NCI-H524 (cell line): ENCODE measurements around the gene SP8.
A peak's percentile ranks its signal among the peaks of the same experiment; 100 is the strongest.

Source experiments
- DNase-seq, 2 experiments: peaks; one replicate each; lab custom pipeline; 2025; lab: John Stamatoyannopoulos, UW

Gene SP8

GRCh38 chr7:20754001-20754400 is 32.7 kb downstream of the SP8 start:
- DNase-seq = no peak

- no peak for DNase-seq
Observed at GRCh38 chr7:20749906-20750305, 36.8 kb downstream of the SP8 start.

- no peak for DNase-seq
Observed at GRCh38 chr7:20748853-20749252, 37.8 kb downstream of the SP8 start.

- DNase-seq = no peak
Observed at GRCh38 chr7:20747001-20747400, 39.7 kb downstream of the SP8 start.

GRCh38 chr7:20745702-20746101 is 41.0 kb downstream of the SP8 start:
- DNase-seq = no peak

DNA sequence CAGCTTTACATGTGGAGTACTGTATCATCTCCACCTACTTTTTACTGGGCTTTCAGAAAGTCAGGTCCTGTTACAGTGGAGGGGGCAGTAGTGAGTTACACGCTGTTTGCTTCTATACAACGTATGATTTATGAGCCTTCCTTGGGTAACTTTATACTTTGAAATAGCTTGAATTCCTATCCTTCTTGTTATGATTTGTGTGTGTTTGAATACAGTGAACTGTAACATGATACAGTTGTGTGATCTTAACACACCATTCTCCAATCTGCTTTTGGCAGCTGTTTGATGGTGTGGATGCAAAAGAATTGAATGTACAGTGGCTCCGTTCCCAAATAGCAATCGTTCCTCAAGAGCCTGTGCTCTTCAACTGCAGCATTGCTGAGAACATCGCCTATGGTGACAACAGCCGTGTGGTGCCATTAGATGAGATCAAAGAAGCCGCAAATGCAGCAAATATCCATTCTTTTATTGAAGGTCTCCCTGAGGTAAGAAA is 41.7 kb downstream of the SP8 start:
- peak in 1 of 2 experiments; percentile 65 for DNase-seq

- no peak for DNase-seq
Observed at GRCh38 chr7:20742913-20743312, 43.8 kb downstream of the SP8 start.

- no peak for DNase-seq
Observed at GRCh38 chr7:20741801-20742200, 44.9 kb downstream of the SP8 start.

- DNase-seq = no peak
Observed at GRCh38 chr7:20738518-20739481, 47.9 kb downstream of the SP8 start.

DNA sequence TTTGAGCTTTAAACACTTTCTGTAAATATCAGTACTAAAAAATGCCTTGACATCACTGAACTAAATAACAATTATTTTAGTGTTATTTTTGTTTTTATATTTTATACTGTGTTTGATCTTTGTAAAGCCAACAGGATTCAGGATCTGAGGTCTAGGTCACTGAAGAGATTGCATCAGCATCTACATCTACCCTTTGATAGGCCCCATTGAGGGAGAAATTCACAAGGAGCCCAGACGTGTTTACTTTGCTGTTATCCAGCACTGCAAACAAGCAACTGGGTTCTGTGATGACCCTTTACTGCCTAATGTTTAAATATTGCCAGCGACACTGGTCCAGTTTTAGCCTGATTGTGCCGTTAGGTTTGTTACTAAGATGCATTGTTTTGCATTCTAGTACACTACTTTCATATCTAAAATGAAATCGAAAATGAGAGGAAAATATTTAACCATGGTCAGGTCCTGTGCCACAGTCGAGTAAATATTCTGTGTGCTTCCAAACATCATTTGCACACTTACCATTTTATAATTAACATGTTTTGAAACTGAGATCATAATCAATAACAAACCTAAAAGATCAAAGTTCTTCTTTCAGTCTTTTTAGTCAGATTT is 48.7 kb downstream of the SP8 start:
- DNase-seq = no peak

GRCh38 chr7:20735346-20736065 is 51.2 kb downstream of the SP8 start:
- DNase-seq = no peak
